HEK293 (cell line): Measurements from ENCODE around the gene MTCL1.

ENCODE experiments used
- CTCF ChIA-PET: fragments of 350-600 bp; formaldehyde crosslinking; extraction: SDS; loops from one replicate; lab custom pipeline; 2021; ENCODE audit warnings: antibody characterized with exemption; lab: Yijun Ruan, JAX
- POLR2A ChIA-PET: fragments of 300-600 bp; formaldehyde crosslinking; extraction: SDS; loops from one replicate; lab custom pipeline; 2020; ENCODE audit warnings: antibody characterized with exemption, inconsistent platforms; lab: Yijun Ruan, JAX
- H3K27ac ChIP-seq: fragments of 200-500 bp; sonication (Bioruptor generic); 2 replicates; pipeline ENCODE4 v1.5.1; 2014; ENCODE audit warnings: low read depth, low read length, control low read depth, inconsistent platforms; ENCODE audit errors: extremely low read depth
- H3K36me3 ChIP-seq, 2 experiments: fragments of 200-500 bp in 1 of 2; sonication (Bioruptor generic) in 1 of 2; 1 replicate in 1 of 2; 2 replicates in 1 of 2; pipeline ENCODE4 v1.5.1; 2014 to 2017; ENCODE audit warnings: inconsistent platforms in 2 of 2, low read length in 2 of 2; ENCODE audit not compliant: control insufficient read depth in 2 of 2, insufficient read depth in 1 of 2
- H3K4me1 ChIP-seq: fragments of 200-500 bp; sonication (Bioruptor generic); 2 replicates; pipeline ENCODE4 v1.5.1; 2014; ENCODE audit warnings: mild to moderate bottlenecking, low read length, inconsistent platforms; ENCODE audit not compliant: control insufficient read depth, insufficient read depth
- H3K4me3 ChIP-seq: 2 replicates; pipeline ENCODE4 v1.5.1; 2011; ENCODE audit warnings: low read depth, mild to moderate bottlenecking, control low read depth, low read length, moderate library complexity
- H3K9me3 ChIP-seq: fragments of 200-500 bp; sonication (Bioruptor generic); 2 replicates; pipeline ENCODE4 v1.5.1; 2014; ENCODE audit warnings: low read depth, low read length, inconsistent platforms; ENCODE audit not compliant: control insufficient read depth, insufficient read depth
- HIC1 ChIP-seq: fragments of 450-650 bp; formaldehyde crosslinking; IDR thresholded peaks from 2 replicates; pipeline ENCODE4 v1.5.1; 2016; ENCODE audit warnings: missing biosample characterization, missing genetic modification characterization
- HOXC10 ChIP-seq: sonication (generic); formaldehyde crosslinking; IDR thresholded peaks from 2 replicates; pipeline ENCODE4 v1.8.1; 2023; ENCODE audit warnings: mild to moderate bottlenecking, missing genetic modification reagents
- SETDB1 ChIP-seq: IDR thresholded peaks from one replicate; pipeline ENCODE4 v1.6.1; 2017; ENCODE audit warnings: mild to moderate bottlenecking, low read length, moderate library complexity, mixed read lengths; ENCODE audit not compliant: insufficient read length
- ZBTB21 ChIP-seq: fragments of 450-650 bp; formaldehyde crosslinking; IDR thresholded peaks from 2 replicates; pipeline ENCODE4 v1.5.1; 2017; ENCODE audit warnings: missing biosample characterization, missing genetic modification characterization
- ZBTB44 ChIP-seq: fragments of 450-650 bp; IDR thresholded peaks from 2 replicates; pipeline ENCODE4 v1.5.1; 2018; ENCODE audit warnings: missing biosample characterization, mild to moderate bottlenecking, missing genetic modification characterization
- ZFHX2 ChIP-seq: fragments of 450-650 bp; formaldehyde crosslinking; conservative IDR thresholded peaks from 2 replicates; pipeline ENCODE4 v1.5.1; 2016; ENCODE audit warnings: missing biosample characterization, missing genetic modification characterization
- ZNF10 ChIP-seq: fragments of 450-650 bp; formaldehyde crosslinking; IDR thresholded peaks from 2 replicates; pipeline ENCODE4 v1.5.1; 2017; ENCODE audit warnings: missing biosample characterization, missing genetic modification characterization
- ZNF140 ChIP-seq: fragments of 450-650 bp; formaldehyde crosslinking; IDR thresholded peaks from 2 replicates; pipeline ENCODE4 v1.5.1; 2016; ENCODE audit warnings: missing biosample characterization, missing genetic modification characterization
- ZNF148 ChIP-seq: fragments of 450-650 bp; formaldehyde crosslinking; IDR thresholded peaks from 2 replicates; pipeline ENCODE4 v1.5.0; 2017; ENCODE audit warnings: missing biosample characterization, missing genetic modification characterization, borderline replicate concordance
- ZNF248 ChIP-seq: fragments of 450-650 bp; formaldehyde crosslinking; IDR thresholded peaks from 2 replicates; pipeline ENCODE4 v1.5.1; 2017; ENCODE audit warnings: missing biosample characterization, missing genetic modification characterization
- ZNF274 ChIP-seq, 2 experiments: fragments of 200-500 bp in 1 of 2; fragments of 450-650 bp in 1 of 2; sonication (Bioruptor generic) in 1 of 2; formaldehyde crosslinking in 1 of 2; IDR thresholded peaks; 2 replicates each; pipeline versions ENCODE4 v1.5.1 to v1.6.1; 2014 to 2016; ENCODE audit warnings: borderline replicate concordance in 1 of 2, inconsistent platforms in 1 of 2, low read length in 1 of 2, missing biosample characterization in 1 of 2, missing genetic modification characterization in 1 of 2
- ZNF394 ChIP-seq: fragments of 450-650 bp; formaldehyde crosslinking; IDR thresholded peaks from 2 replicates; pipeline ENCODE4 v1.5.1; 2016; ENCODE audit warnings: missing biosample characterization, missing genetic modification characterization, mild to moderate bottlenecking, moderate library complexity, borderline replicate concordance
- ZNF404 ChIP-seq: fragments of 450-650 bp; formaldehyde crosslinking; IDR thresholded peaks from 2 replicates; pipeline ENCODE4 v1.5.1; 2017; ENCODE audit warnings: missing biosample characterization, missing genetic modification characterization
- ZNF416 ChIP-seq: fragments of 450-650 bp; formaldehyde crosslinking; IDR thresholded peaks from 2 replicates; pipeline ENCODE4 v1.5.1; 2016; ENCODE audit warnings: missing biosample characterization, missing genetic modification characterization
- ZNF449 ChIP-seq: fragments of 450-650 bp; formaldehyde crosslinking; IDR thresholded peaks from 2 replicates; pipeline ENCODE4 v1.5.1; 2017; ENCODE audit warnings: missing biosample characterization, mild to moderate bottlenecking, missing genetic modification characterization, moderate library complexity
- ZNF600 ChIP-seq: fragments of 450-650 bp; formaldehyde crosslinking; IDR thresholded peaks from 2 replicates; pipeline ENCODE4 v1.5.1; 2016; ENCODE audit warnings: missing biosample characterization, missing genetic modification characterization
- ZNF621 ChIP-seq: fragments of 450-650 bp; formaldehyde crosslinking; IDR thresholded peaks from 2 replicates; pipeline ENCODE4 v1.5.1; 2017; ENCODE audit warnings: missing biosample characterization, missing genetic modification characterization
- ZNF704 ChIP-seq: fragments of 450-650 bp; formaldehyde crosslinking; IDR thresholded peaks from 2 replicates; pipeline ENCODE4 v1.5.1; 2016; ENCODE audit warnings: missing biosample characterization, missing genetic modification characterization

Gene MTCL1

GRCh38 chr18:8822643-8823042 lies 117.3 kb downstream of the MTCL1 start (continued):
- TF ChIP-seq SETDB1 = no peak
- TF ChIP-seq ZNF148 (tag by site-specific recombination) = no peak
- TF ChIP-seq, all 188 proteins: peak for 0

GRCh38 chr18:8823530-8823929 lies 118.2 kb downstream of the MTCL1 start:
- no peak overlapping the region for H3K4me3 ChIP-seq
- H3K9me3 ChIP-seq = no peaks in the 10 kb centered on the region
- no peak overlapping the region for H3K27ac ChIP-seq
- TF ChIP-seq ZBTB44 = no peak
- no peak for TF ChIP-seq ZNF621 (tag by site-specific recombination)
- no peak for TF ChIP-seq ZNF140 (tag by site-specific recombination)
- no peak for TF ChIP-seq ZNF10 (tag by site-specific recombination)
- TF ChIP-seq ZNF274 (IDR thresholded peaks at IDR 0.05; ENCODE audit: low read length) = no peak
- no peak for TF ChIP-seq ZNF274 (tag by site-specific recombination; IDR thresholded peaks at IDR 0.05; ENCODE audit: borderline replicate concordance)
- no peak for TF ChIP-seq ZNF600 (tag by site-specific recombination)
- H3K36me3 ChIP-seq = peaks cover 11 to 50% of the 10 kb centered on the region in 2 experiments; a peak in 2 of 3 replicates
- H3K4me1 ChIP-seq = no peaks in the 10 kb centered on the region
- POLR2A ChIA-PET = interaction anchor here (0.5 kb wide), 1 partner anchor 15 kb away, joined by 4 read pairs; no protein-coding TSS in a partner anchor
- CTCF ChIA-PET = no interaction called here

- POLR2A ChIA-PET = no interaction called here
- no peaks in the 10 kb centered on the region for H3K4me1 ChIP-seq
- TF ChIP-seq HIC1 = no peak
- peaks cover 4 to 40% of the 10 kb centered on the region in 2 experiments; a peak in 2 of 3 replicates for H3K36me3 ChIP-seq
- CTCF ChIA-PET = no interaction called here
- no peaks in the 10 kb centered on the region for H3K9me3 ChIP-seq
- H3K27ac ChIP-seq = no peak overlapping the region
- H3K4me3 ChIP-seq = no peak overlapping the region
Measured at GRCh38 chr18:8824846-8825245, 119.5 kb downstream of the MTCL1 start.

GRCh38 chr18:8825273-8825672 lies 119.9 kb downstream of the MTCL1 start:
- Histone ChIP-seq H3K4me1 (no peaks in the 10 kb centered on the region), H3K36me3 (peaks cover under 1 to 40% of the 10 kb centered on the region in 2 experiments; a peak in 2 of 3 replicates), H3K27ac (no peak overlapping the region), H3K4me3 (no peak overlapping the region), H3K9me3 (no peaks in the 10 kb centered on the region)
- CTCF ChIA-PET = no interaction called here
- POLR2A ChIA-PET = no interaction called here
- TF ChIP-seq HOXC10 (CRISPR knock-in tag) (no peak), ZNF600 (tag by site-specific recombination) (no peak), ZNF449 (no peak), ZFHX2 (tag by site-specific recombination) (no peak), ZNF704 (no peak), ZBTB21 (tag by site-specific recombination) (no peak), ZNF248 (tag by site-specific recombination) (no peak), ZNF416 (tag by site-specific recombination) (no peak), ZNF394 (no peak), ZBTB44 (no peak), ZNF404 (no peak)
